Amniotic epithelial cell (primary cell): ENCODE data around the gene NME4.

Experiments used
- DNase-seq: peaks from one replicate; pipeline ENCODE4 v3.0.0-alpha.2; 2010; ENCODE audit warnings: low read depth

The NME4 gene

GRCh38 chr16:363766-364490 lies 33.1 kb upstream of the NME4 start:
- DNase-seq = no peak

- no peak for DNase-seq
These were observed 32.2 kb upstream of the NME4 start for GRCh38 chr16:364595-365491.

- DNase-seq = no peak
These were observed 30.5 kb upstream of the NME4 start for GRCh38 chr16:366476-366875.

- no peak for DNase-seq
These were observed 29.6 kb upstream of the NME4 start for GRCh38 chr16:367333-367903.

GRCh38 chr16:368388-369158 lies 28.4 kb upstream of the NME4 start:
- DNase-seq = no peak

- DNase-seq = peak; percentile 33
These were observed 27.6 kb upstream of the NME4 start for GRCh38 chr16:369275-369865.

GRCh38 chr16:369866-370436 lies 27.0 kb upstream of the NME4 start:
- DNase-seq = peak; percentile 14

GRCh38 chr16:370443-370842 lies 26.6 kb upstream of the NME4 start, which contains the start of gene MRPL28:
TSS of gene MRPL28 (minus strand) at chr16:370538. CDS start at chr16:370218, 320 bp downstream.
- DNase-seq = peak; percentile 94

GRCh38 chr16:370979-371514 lies 26.0 kb upstream of the NME4 start:
- no peak for DNase-seq

- no peak for DNase-seq
These were observed 25.3 kb upstream of the NME4 start for GRCh38 chr16:371515-372301.

- no peak for DNase-seq
These were observed 24.6 kb upstream of the NME4 start for GRCh38 chr16:372302-372983.

GRCh38 chr16:373020-373598 lies 23.9 kb upstream of the NME4 start:
- DNase-seq = no peak

GRCh38 chr16:373848-374615 lies 23.0 kb upstream of the NME4 start:
- DNase-seq = no peak

- no peak for DNase-seq
These were observed 22.4 kb upstream of the NME4 start for GRCh38 chr16:374616-374926.

GRCh38 chr16:375212-375611 lies 21.8 kb upstream of the NME4 start:
- no peak for DNase-seq

GRCh38 chr16:375927-376816 lies 20.8 kb upstream of the NME4 start:
- DNase-seq = no peak

GRCh38 chr16:376817-377418 lies 20.1 kb upstream of the NME4 start:
- DNase-seq = no peak
